ENCODE measurements around the gene SIGLEC7. TPM values are rescaled to one million over a fixed set of nuclear protein-coding genes. Genes with fewer than 3 reads are reported as not detected.

The SIGLEC7 gene
- total and polyA plus RNA-seq, 4 donors = 2.1 to 29.3 (median 9.8) TPM

GRCh38 chr19:51161266-51161665, 19.2 kb downstream of the SIGLEC7 start:
- TF ChIP-seq CTCF (IDR thresholded peaks at IDR 0.05; ENCODE audit: control extremely low read depth, extremely low read depth) = no peak
- DNase-seq = no peak
- Histone ChIP-seq H3K4me3 (no peak overlapping the region), H3K27ac (ENCODE audit: low read depth in 1 of 2, low read length in 1 of 2) (no peak overlapping the region), H3K4me1 (ENCODE audit: control insufficient read depth in 5 of 5, insufficient read depth in 5 of 5, low read length in 5 of 5) (peaks cover 0 to 3% (median 0%) of the 10 kb centered on the region in 5 donors), H3K36me3 (ENCODE audit: control insufficient read depth in 4 of 4, insufficient read depth in 4 of 4, low read length in 4 of 4) (no peaks in the 10 kb centered on the region), H3K9me3 (ENCODE audit: control insufficient read depth in 4 of 4, insufficient read depth in 3 of 4, low read length in 3 of 4) (peaks cover 0 to 2% (median 0%) of the 10 kb centered on the region in 4 donors), H3K9ac (ENCODE audit: insufficient read depth in 1 of 2, low read length in 2 of 2) (no peak overlapping the region), H3K27me3 (ENCODE audit: control insufficient read depth in 3 of 3, insufficient read depth in 3 of 3, low read length in 2 of 3) (no peaks in the 10 kb centered on the region)
- ATAC-seq (ENCODE audit: insufficient read depth, low FRiP score) = no peak
- WGBS, 2 donors = 82 to 88% methylated on average over 1 of the region's 1 CpG

- TF ChIP-seq CTCF (IDR thresholded peaks at IDR 0.05; ENCODE audit: control extremely low read depth, extremely low read depth) = no peak
- Histone ChIP-seq H3K27me3 (ENCODE audit: control insufficient read depth in 3 of 3, insufficient read depth in 3 of 3, low read length in 2 of 3) (no peaks in the 10 kb centered on the region), H3K9me3 (ENCODE audit: control insufficient read depth in 4 of 4, insufficient read depth in 3 of 4, low read length in 3 of 4) (peaks cover 0 to 2% (median 0%) of the 10 kb centered on the region in 4 donors), H3K4me1 (ENCODE audit: control insufficient read depth in 5 of 5, insufficient read depth in 5 of 5, low read length in 5 of 5) (peaks cover 0 to 1% (median 0%) of the 10 kb centered on the region in 5 donors), H3K36me3 (ENCODE audit: control insufficient read depth in 4 of 4, insufficient read depth in 4 of 4, low read length in 4 of 4) (no peaks in the 10 kb centered on the region), H3K4me3 (no peak overlapping the region), H3K9ac (ENCODE audit: insufficient read depth in 1 of 2, low read length in 2 of 2) (peak overlapping the region in 1 of 2 donors; percentile 13), H3K27ac (ENCODE audit: low read depth in 1 of 2, low read length in 1 of 2) (no peak overlapping the region)
- WGBS, 2 donors = 90 to 97% methylated on average over 4 of the region's 4 CpGs
- no peak for ATAC-seq (ENCODE audit: insufficient read depth, low FRiP score)
- peak in 1 of 3 donors; percentile 14 for DNase-seq
Measured at GRCh38 chr19:51161867-51162496, 19.9 kb downstream of the SIGLEC7 start.

GRCh38 chr19:51163257-51163656, 21.2 kb downstream of the SIGLEC7 start:
- WGBS, 2 donors = 67 to 89% methylated on average over 3 of the region's 3 CpGs
- Histone ChIP-seq H3K27ac (ENCODE audit: low read depth in 1 of 2, low read length in 1 of 2) (no peak overlapping the region), H3K4me3 (no peak overlapping the region), H3K4me1 (ENCODE audit: control insufficient read depth in 5 of 5, insufficient read depth in 5 of 5, low read length in 5 of 5) (peaks cover 0 to 1% (median 0%) of the 10 kb centered on the region in 5 donors), H3K27me3 (ENCODE audit: control insufficient read depth in 3 of 3, insufficient read depth in 3 of 3, low read length in 2 of 3) (no peaks in the 10 kb centered on the region), H3K9ac (ENCODE audit: insufficient read depth in 1 of 2, low read length in 2 of 2) (no peak overlapping the region), H3K36me3 (ENCODE audit: control insufficient read depth in 4 of 4, insufficient read depth in 4 of 4, low read length in 4 of 4) (no peaks in the 10 kb centered on the region), H3K9me3 (ENCODE audit: control insufficient read depth in 4 of 4, insufficient read depth in 3 of 4, low read length in 3 of 4) (peaks cover 0 to 2% (median 0%) of the 10 kb centered on the region in 4 donors)
- ATAC-seq (ENCODE audit: insufficient read depth, low FRiP score) = no peak
- DNase-seq = no peak
- TF ChIP-seq CTCF (IDR thresholded peaks at IDR 0.05; ENCODE audit: control extremely low read depth, extremely low read depth) = no peak

- Histone ChIP-seq H3K4me3 (no peak overlapping the region), H3K27ac (ENCODE audit: low read depth in 1 of 2, low read length in 1 of 2) (no peak overlapping the region), H3K27me3 (ENCODE audit: control insufficient read depth in 3 of 3, insufficient read depth in 3 of 3, low read length in 2 of 3) (no peaks in the 10 kb centered on the region), H3K9ac (ENCODE audit: insufficient read depth in 1 of 2, low read length in 2 of 2) (no peak overlapping the region), H3K9me3 (ENCODE audit: control insufficient read depth in 4 of 4, insufficient read depth in 3 of 4, low read length in 3 of 4) (no peaks in the 10 kb centered on the region), H3K36me3 (ENCODE audit: control insufficient read depth in 4 of 4, insufficient read depth in 4 of 4, low read length in 4 of 4) (no peaks in the 10 kb centered on the region), H3K4me1 (ENCODE audit: control insufficient read depth in 5 of 5, insufficient read depth in 5 of 5, low read length in 5 of 5) (no peaks in the 10 kb centered on the region)
- no peak for TF ChIP-seq CTCF (IDR thresholded peaks at IDR 0.05; ENCODE audit: control extremely low read depth, extremely low read depth)
- ATAC-seq (ENCODE audit: insufficient read depth, low FRiP score) = no peak
- WGBS, 2 donors = 75 to 84% methylated on average over 3 of the region's 3 CpGs
- no peak for DNase-seq
Measured at GRCh38 chr19:51164215-51164614, 22.1 kb downstream of the SIGLEC7 start.

Data from lung (tissue), 12 donors.